ENCODE data around the gene ANK3. TPM values are rescaled to one million over a fixed set of nuclear protein-coding genes. Genes with fewer than 3 reads are reported as not detected.

The ANK3 gene
- total RNA-seq, 1 experiment from 2014 or later, result 15.3 TPM

- ChIA-PET CTCF (no interaction called here), RAD21 (ENCODE audit: low non-redundant PET in 1 of 2, low total read pairs in 2 of 2, uncharacterized antibody in 2 of 2, unreplicated experiment in 2 of 2) (no interaction called here), POLR2A (no interaction called here)
- Histone ChIP-seq H2AFZ (ENCODE audit: low read depth, low read length, poor library complexity, severe bottlenecking) (no peak overlapping the region), H3K9me2 (ENCODE audit: insufficient read depth) (no peaks in the 10 kb centered on the region), H3K4me2 (ENCODE audit: low read length) (no peak overlapping the region), H3K36me3 (ENCODE audit: control insufficient read depth in 1 of 2, insufficient read depth in 2 of 2, low read length in 2 of 2) (no peaks in the 10 kb centered on the region), H3K27me3 (ENCODE audit: insufficient read depth, low read length) (no peaks in the 10 kb centered on the region), H3K27ac (ENCODE audit: low read depth, low read length) (no peak overlapping the region), H3K79me2 (ENCODE audit: insufficient read depth, low read length) (no peaks in the 10 kb centered on the region), H3K9me3 (ENCODE audit: control insufficient read depth in 1 of 2, insufficient read depth in 1 of 2, low read depth in 1 of 2, low read length in 2 of 2) (no peaks in the 10 kb centered on the region), H3K4me3 (replicated peaks in 1 of 2; ENCODE audit: low read depth in 1 of 2, low read length in 2 of 2) (no peak overlapping the region), H4K20me1 (ENCODE audit: insufficient read depth) (no peaks in the 10 kb centered on the region), H3K9ac (ENCODE audit: low read length) (no peak overlapping the region), H3K4me1 (ENCODE audit: control insufficient read depth in 1 of 2, insufficient read depth in 2 of 2, low read length in 2 of 2) (no peaks in the 10 kb centered on the region)
- no TSS peak for BruUV-seq (replicated peaks)
- TF ChIP-seq MAX (IDR thresholded peaks at IDR 0.05) (no peak), EZH2phosphoT487 (IDR thresholded peaks at IDR 0.05; ENCODE audit: borderline replicate concordance) (no peak), FOSL1 (IDR thresholded peaks at IDR 0.05; ENCODE audit: low read depth) (no peak), EGR1 (IDR thresholded peaks at IDR 0.05; ENCODE audit: low read depth) (no peak), CBX3 (IDR thresholded peaks at IDR 0.05; ENCODE audit: low read depth) (no peak), POLR2AphosphoS5 (IDR thresholded peaks at IDR 0.05; ENCODE audit: low read depth, low read length) (no peak), SRF (IDR thresholded peaks at IDR 0.05; ENCODE audit: low read depth) (no peak), JUND (IDR thresholded peaks at IDR 0.05) (no peak), TCF7L2 (IDR thresholded peaks at IDR 0.05; ENCODE audit: borderline replicate concordance, extremely low read depth, insufficient read depth, insufficient read length) (no peak), CEBPB (IDR thresholded peaks at IDR 0.05; ENCODE audit: low read depth) (no peak), CTCF (IDR thresholded peaks at IDR 0.05 in 2 of 3, conservative IDR thresholded peaks at IDR 0.05 in 1 of 3; ENCODE audit: borderline replicate concordance in 1 of 3, insufficient read depth in 1 of 3, low read depth in 2 of 3, low read length in 2 of 3) (no peak), SIN3A (IDR thresholded peaks at IDR 0.05; ENCODE audit: low read depth) (no peak), POLR2A (IDR thresholded peaks at IDR 0.05; ENCODE audit: borderline replicate concordance, extremely low read depth, insufficient read depth, insufficient read length) (no peak), ZFX (IDR thresholded peaks at IDR 0.05) (no peak), ATF3 (IDR thresholded peaks at IDR 0.05) (no peak)
- DNase-seq (ENCODE audit: low read depth, low spot score) (no peak), ATAC-seq (no peak)
- intact Hi-C loops (cut with micrococcal nuclease), result no loop called here
These were observed 7.1 kb upstream of the ANK3 start for GRCh38 chr10:60396766-60397165.
